Sigmoid colon (tissue), 7 donors: Measurements from ENCODE around the gene IRF2BP2. TPM values are rescaled to one million over a fixed set of nuclear protein-coding genes. Genes with fewer than 3 reads are reported as not detected.

ENCODE experiments used
- DNase-seq: peaks from one replicate; pipeline ENCODE4 v3.0.0-alpha.2; 2019
- H3K27ac ChIP-seq, 4 donors: fragments of 200-600 bp; sonication (generic); one replicate each; pipeline ENCODE4 v1.5.1; 2016 to 2019; ENCODE audit warnings: mild to moderate bottlenecking in 1 of 4
- H3K27me3 ChIP-seq, 3 donors: fragments of 200-600 bp; sonication (generic); one replicate each; pipeline ENCODE4 v1.5.1; 2019; ENCODE audit warnings: mild to moderate bottlenecking in 1 of 3
- H3K36me3 ChIP-seq, 4 donors: fragments of 200-600 bp; sonication (generic); one replicate each; pipeline ENCODE4 v1.5.1; 2016 to 2019
- H3K4me1 ChIP-seq, 4 donors: fragments of 200-600 bp; sonication (generic); one replicate each; pipeline ENCODE4 v1.5.1; 2017 to 2019
- H3K4me3 ChIP-seq, 4 donors: fragments of 200-600 bp; sonication (generic); one replicate each; pipeline ENCODE4 v1.5.1; 2017 to 2019; ENCODE audit warnings: mild to moderate bottlenecking in 2 of 4, moderate library complexity in 1 of 4
- H3K9me3 ChIP-seq, 4 donors: fragments of 200-600 bp in 3 of 4; sonication (generic) in 3 of 4; one replicate each; pipeline versions ENCODE4 v1.5.1 to v1.6.1; 2013 to 2019
- CTCF ChIP-seq, 4 experiments: fragments of 450-650 bp in 3 of 4; fragments of 200-600 bp in 1 of 4; IDR thresholded peaks; one replicate each; pipeline ENCODE4 v1.5.1; 2016 to 2019; ENCODE audit warnings: antibody characterized with exemption in 4 of 4, mild to moderate bottlenecking in 3 of 4, moderate library complexity in 2 of 4
- EP300 ChIP-seq, 4 donors: sonication (generic); formaldehyde crosslinking; IDR thresholded peaks; one replicate each; pipeline ENCODE4 v1.6.1; 2017; ENCODE audit warnings: antibody characterized with exemption in 4 of 4
- POLR2A ChIP-seq, 2 donors: fragments of 450-650 bp; IDR thresholded peaks; one replicate each; pipeline ENCODE4 v1.6.1; 2016; ENCODE audit warnings: antibody characterized with exemption in 2 of 2, mild to moderate bottlenecking in 2 of 2, moderate library complexity in 2 of 2
- POLR2AphosphoS5 ChIP-seq, 4 donors: sonication (generic); formaldehyde crosslinking; IDR thresholded peaks; one replicate each; pipeline ENCODE4 v1.6.1; 2017; ENCODE audit warnings: antibody characterized with exemption in 4 of 4
- WGBS, 2 donors: extraction: QIAGEN DNeasy Blood & Tissue Kit; methylation state at CpG; one replicate each; pipeline ENCODE4 v1.1.7; 2013; 5-methylcytosine and 5-hydroxymethylcytosine counted together
- intact Hi-C: fragments of 100-400 bp; cut with DNase I; formaldehyde crosslinking; loops from one replicate; pipeline ENCODE4 v1.15.1; 2023
- polyA plus RNA-seq, 3 donors: library from polyadenylated mRNA; stranded (reverse); fragments of 200-250 nt; gene quantifications; one replicate each; pipeline ENCODE4 v1.2.3, GENCODE V29; 2013
- total RNA-seq, 4 donors: library from RNA; depleted of rRNA; stranded (reverse); fragments of >200 nt; gene quantifications; one replicate each; pipeline ENCODE4 v1.1.0, GENCODE V29; 2016
- donor health status: healthy with polysubstance abuse.
- donor health status: Bipolar disorder and iron deficiency.
- donor health status: healthy.

The IRF2BP2 gene
- total and polyA plus RNA-seq, 7 donors, result 39.1 to 86.9 (median 59.6) TPM

DNA sequence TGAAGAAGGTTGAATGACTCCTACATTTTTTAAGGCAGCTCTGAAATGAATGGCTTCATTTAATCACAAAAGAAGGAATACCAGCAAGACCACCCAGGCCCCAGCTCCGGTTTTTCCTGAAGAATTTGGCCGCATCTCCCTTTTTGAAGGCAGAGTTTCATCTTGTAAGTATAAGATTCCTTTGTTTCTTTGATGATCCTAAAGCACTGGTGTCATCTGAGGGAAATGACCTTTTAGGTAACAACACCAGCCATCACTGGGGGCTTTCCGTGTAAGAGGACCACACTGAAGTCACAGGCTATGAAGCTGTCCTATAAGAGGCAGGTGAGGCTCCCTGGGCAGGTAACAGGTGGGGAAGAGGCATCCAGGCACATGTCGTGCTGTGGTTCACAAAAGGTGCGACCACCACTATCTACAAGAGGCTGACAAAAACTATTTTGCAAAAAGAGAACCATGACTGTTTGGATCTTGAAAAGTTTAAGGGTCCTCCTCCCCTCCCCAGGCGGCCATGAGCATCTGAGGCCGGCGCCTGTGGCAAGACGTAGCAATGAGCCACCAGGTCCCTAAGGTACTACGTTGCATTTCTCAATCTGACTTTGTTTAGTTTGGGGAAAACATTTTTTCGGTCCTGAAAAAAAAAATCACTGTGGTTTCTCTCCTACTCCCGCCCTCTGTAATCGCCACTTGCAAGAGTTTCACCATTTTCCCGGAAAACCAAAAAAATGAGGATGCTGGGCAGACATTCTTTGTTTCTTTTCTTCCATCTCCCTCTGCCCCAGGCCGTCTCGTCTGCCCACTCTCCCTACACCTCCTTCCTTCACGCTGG lies 46.3 kb upstream of the IRF2BP2 start:
- no peaks in the 10 kb centered on the region for H3K9me3 ChIP-seq
- no peak overlapping the region for H3K27ac ChIP-seq
- DNase-seq, result no peak
- no peak overlapping the region for H3K4me3 ChIP-seq
- no peaks in the 10 kb centered on the region for H3K27me3 ChIP-seq
- intact Hi-C loops, result no loop called here
- 94% methylated on average over 17 of the region's 17 CpGs for WGBS, 2 donors
- H3K4me1 ChIP-seq, result peaks cover 0 to 5% (median 1%) of the 10 kb centered on the region in 4 donors
- H3K36me3 ChIP-seq, result no peaks in the 10 kb centered on the region
- no peak for TF ChIP-seq POLR2AphosphoS5 (IDR thresholded peaks at IDR 0.05)
- no peak for TF ChIP-seq POLR2A (IDR thresholded peaks at IDR 0.05)
- no peak for TF ChIP-seq EP300 (IDR thresholded peaks at IDR 0.05)
- TF ChIP-seq CTCF (IDR thresholded peaks at IDR 0.05), result no peak

DNA sequence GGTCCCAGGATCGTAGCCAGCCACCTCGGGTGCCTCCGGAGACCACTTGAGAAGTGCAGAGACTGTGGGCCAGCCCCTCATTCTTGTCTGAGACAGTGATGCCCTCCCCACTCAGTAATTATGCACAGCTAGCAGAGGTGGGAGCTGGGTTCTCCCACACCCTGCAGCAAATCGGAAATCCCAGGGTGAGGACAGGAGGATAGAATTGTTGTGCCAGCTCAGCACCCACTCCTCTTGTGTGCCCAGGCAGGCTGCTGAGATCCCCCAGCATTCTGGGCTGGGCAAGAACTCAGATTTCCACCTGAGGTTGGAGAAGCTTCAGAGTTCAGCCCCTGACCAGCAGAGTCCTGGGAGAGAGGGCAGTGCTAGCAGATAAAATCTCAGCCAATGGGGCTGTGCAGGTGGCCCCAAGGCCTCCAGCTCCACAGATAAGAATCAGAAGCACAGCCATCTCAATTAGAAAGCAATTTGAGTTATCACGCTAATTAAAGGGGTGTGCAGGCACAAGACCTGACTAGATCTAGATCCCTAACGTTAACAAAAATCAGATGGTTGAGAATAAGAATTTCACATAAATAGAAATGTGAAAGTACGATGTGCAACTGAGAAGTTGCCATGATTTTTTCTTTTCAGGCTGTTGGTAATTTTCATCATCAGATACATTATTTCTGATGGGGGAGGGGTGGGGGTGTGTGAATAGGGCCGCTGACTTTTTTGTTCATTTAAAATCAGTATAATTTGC lies 45.5 kb upstream of the IRF2BP2 start:
- no peak for DNase-seq
- TF ChIP-seq CTCF (IDR thresholded peaks at IDR 0.05) (no peak), POLR2A (IDR thresholded peaks at IDR 0.05) (no peak)
- WGBS, 2 donors, result 92 to 93% methylated on average over 8 of the region's 8 CpGs
- peaks cover 0 to 5% (median 1%) of the 10 kb centered on the region in 4 donors for H3K4me1 ChIP-seq
- H3K9me3 ChIP-seq, result no peaks in the 10 kb centered on the region
- intact Hi-C loops, result no loop called here
- no peak overlapping the region for H3K4me3 ChIP-seq
- H3K27me3 ChIP-seq, result no peaks in the 10 kb centered on the region
- no peak overlapping the region for H3K27ac ChIP-seq
- H3K36me3 ChIP-seq, result no peaks in the 10 kb centered on the region

- H3K4me1 ChIP-seq, result peaks cover 0 to 5% (median 1%) of the 10 kb centered on the region in 4 donors
- intact Hi-C loops, result no loop called here
- DNase-seq, result no peak
- no peak overlapping the region for H3K4me3 ChIP-seq
- no peak overlapping the region for H3K27ac ChIP-seq
- no peaks in the 10 kb centered on the region for H3K36me3 ChIP-seq
- TF ChIP-seq POLR2A (IDR thresholded peaks at IDR 0.05) (no peak), POLR2AphosphoS5 (IDR thresholded peaks at IDR 0.05) (no peak), CTCF (IDR thresholded peaks at IDR 0.05) (no peak), EP300 (IDR thresholded peaks at IDR 0.05) (no peak)
- 96 to 98% methylated on average over 3 of the region's 3 CpGs for WGBS, 2 donors
- H3K9me3 ChIP-seq, result no peaks in the 10 kb centered on the region
- no peaks in the 10 kb centered on the region for H3K27me3 ChIP-seq
Observed at GRCh38 chr1:234654002-234654733, 44.2 kb upstream of the IRF2BP2 start.

GRCh38 chr1:234649432-234650081 lies 39.6 kb upstream of the IRF2BP2 start:
- Histone ChIP-seq H3K4me1 (no peaks in the 10 kb centered on the region), H3K27ac (no peak overlapping the region), H3K27me3 (no peaks in the 10 kb centered on the region), H3K4me3 (no peak overlapping the region), H3K36me3 (no peaks in the 10 kb centered on the region), H3K9me3 (peaks cover 0 to 3% (median 0%) of the 10 kb centered on the region in 4 donors)
- TF ChIP-seq POLR2A (IDR thresholded peaks at IDR 0.05), result no peak
- no peak for TF ChIP-seq EP300 (IDR thresholded peaks at IDR 0.05)
- no peak for TF ChIP-seq CTCF (IDR thresholded peaks at IDR 0.05)
- TF ChIP-seq POLR2AphosphoS5 (IDR thresholded peaks at IDR 0.05), result no peak
- DNase-seq, result no peak
- 77 to 90% methylated on average over 3 of the region's 3 CpGs for WGBS, 2 donors
- intact Hi-C loops, result no loop called here
